ENCODE measurements around the gene CDK5RAP3.

Gene CDK5RAP3

DNA sequence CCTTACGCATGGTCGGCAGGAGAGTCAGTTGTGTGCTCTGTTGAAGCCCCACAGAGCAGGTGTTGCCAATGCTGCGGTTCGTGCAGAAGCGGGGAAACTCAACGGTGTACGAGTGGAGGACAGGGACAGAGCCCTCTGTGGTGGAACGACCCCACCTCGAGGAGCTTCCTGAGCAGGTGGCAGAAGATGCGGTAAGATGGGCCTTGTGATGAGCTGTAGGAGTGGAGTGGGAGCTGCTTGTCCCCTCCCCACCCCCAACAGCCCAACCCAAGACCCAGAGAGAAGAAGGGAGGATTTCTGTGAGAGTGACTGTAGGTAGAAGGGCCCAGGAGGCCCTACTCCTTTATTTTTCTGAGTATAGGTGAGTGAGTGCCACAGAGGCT lies 4.9 kb downstream of the CDK5RAP3 start:
- no peak overlapping the region for H3K4me3 ChIP-seq (ENCODE audit: low read length)
- TF ChIP-seq, protein P1, sequence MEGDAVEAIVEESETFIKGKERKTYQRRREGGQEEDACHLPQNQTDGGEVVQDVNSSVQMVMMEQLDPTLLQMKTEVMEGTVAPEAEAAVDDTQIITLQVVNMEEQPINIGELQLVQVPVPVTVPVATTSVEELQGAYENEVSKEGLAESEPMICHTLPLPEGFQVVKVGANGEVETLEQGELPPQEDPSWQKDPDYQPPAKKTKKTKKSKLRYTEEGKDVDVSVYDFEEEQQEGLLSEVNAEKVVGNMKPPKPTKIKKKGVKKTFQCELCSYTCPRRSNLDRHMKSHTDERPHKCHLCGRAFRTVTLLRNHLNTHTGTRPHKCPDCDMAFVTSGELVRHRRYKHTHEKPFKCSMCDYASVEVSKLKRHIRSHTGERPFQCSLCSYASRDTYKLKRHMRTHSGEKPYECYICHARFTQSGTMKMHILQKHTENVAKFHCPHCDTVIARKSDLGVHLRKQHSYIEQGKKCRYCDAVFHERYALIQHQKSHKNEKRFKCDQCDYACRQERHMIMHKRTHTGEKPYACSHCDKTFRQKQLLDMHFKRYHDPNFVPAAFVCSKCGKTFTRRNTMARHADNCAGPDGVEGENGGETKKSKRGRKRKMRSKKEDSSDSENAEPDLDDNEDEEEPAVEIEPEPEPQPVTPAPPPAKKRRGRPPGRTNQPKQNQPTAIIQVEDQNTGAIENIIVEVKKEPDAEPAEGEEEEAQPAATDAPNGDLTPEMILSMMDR (conservative IDR thresholded peaks at IDR 0.05; ENCODE audit: low read length), result no peak
- no peak for DNase-seq (ENCODE audit: low read depth)

DNA sequence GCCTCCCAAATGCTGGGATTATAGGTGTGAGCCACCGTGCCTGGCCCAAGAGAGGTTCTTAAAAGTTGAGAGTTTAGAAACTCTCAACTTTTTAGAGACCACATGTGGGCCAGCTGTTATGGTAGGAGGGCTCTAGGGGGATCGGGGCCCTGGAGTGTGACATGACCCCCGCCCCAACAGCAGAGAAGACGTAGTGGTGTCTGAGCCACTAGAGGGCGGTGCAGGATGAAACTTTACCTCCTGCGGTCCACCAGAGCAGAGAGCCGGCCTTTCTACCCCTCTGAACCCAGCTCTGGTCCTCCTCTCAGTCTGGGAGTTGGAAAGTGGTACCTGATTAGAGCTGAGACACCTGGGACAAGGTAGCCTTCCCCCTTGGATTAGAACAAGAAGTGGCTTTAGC lies 7.4 kb downstream of the CDK5RAP3 start:
- no peak overlapping the region for H3K4me3 ChIP-seq (ENCODE audit: low read length)
- DNase-seq (ENCODE audit: low read depth), result peak; percentile 56
- TF ChIP-seq, protein P1 (conservative IDR thresholded peaks at IDR 0.05; ENCODE audit: low read length), result peak; percentile 80

DNA sequence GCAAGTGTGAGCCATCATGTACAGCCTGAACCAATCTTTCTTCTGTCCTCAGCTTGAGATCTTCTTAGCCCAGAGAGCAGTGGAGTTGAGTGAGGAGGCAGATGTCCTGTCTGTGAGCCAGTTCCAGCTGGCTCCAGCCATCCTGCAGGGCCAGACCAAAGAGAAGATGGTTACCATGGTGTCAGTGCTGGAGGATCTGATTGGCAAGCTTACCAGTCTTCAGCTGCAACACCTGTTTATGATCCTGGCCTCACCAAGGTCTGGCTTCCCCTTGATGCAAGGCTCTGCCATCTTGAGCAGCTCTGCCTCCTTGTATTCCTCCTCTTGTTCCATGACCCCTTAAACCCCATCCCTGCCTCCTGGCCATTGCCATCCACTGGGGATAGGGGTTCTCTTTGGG lies 9.6 kb downstream of the CDK5RAP3 start:
- DNase-seq (ENCODE audit: low read depth), result no peak

DNA sequence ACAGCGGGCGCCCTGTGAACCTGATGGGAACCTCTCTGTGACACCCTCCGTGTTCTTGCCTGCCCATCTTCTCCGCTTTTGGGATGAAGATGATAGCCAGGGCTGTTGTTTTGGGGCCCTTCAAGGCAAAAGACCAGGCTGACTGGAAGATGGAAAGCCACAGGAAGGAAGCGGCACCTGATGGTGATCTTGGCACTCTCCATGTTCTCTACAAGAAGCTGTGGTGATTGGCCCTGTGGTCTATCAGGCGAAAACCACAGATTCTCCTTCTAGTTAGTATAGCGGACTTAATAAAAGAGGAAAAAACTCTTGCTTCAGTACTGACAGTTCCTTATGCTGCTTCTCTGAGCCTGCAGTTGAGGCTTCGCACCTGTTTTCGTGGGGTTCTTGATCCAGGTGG lies 10.5 kb downstream of the CDK5RAP3 start:
- no peak for DNase-seq (ENCODE audit: low read depth)
- H3K4me3 ChIP-seq (ENCODE audit: low read length), result no peak overlapping the region
- TF ChIP-seq, protein P1 (conservative IDR thresholded peaks at IDR 0.05; ENCODE audit: low read length), result no peak

More for the DNA sequence above, 9.6 kb downstream of the CDK5RAP3 start:
- no peak overlapping the region for H3K4me3 ChIP-seq (ENCODE audit: low read length)
- TF ChIP-seq, protein P1 (conservative IDR thresholded peaks at IDR 0.05; ENCODE audit: low read length), result no peak

DNA sequence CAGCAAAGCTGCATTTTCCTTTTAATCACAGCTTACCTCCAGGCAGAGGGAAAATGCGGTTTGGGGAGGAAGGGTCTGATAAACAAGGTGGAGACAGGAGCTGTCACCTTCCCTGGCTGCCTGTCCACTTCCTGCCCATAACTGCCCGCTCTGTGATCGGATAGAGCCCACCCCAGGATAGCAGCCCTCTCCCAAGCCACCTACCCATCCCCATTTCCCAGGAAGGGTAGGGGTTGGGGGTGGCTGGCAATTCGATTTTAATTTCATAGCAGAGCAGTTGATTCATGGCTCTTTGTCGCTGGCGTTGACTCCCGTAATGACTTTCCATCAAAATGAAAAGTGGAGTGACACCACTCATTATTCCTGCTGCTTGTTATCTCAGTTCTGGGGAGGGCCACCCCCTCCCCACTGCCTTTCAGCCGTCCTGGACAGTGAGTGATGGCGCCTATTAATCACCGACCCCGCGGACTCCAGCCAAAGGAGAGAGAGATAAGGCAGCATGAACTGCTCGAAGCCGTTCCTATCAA lies 11.2 kb downstream of the CDK5RAP3 start:
- DNase-seq (ENCODE audit: low read depth), result no peak
- H3K4me3 ChIP-seq (ENCODE audit: low read length), result no peak overlapping the region

DNA sequence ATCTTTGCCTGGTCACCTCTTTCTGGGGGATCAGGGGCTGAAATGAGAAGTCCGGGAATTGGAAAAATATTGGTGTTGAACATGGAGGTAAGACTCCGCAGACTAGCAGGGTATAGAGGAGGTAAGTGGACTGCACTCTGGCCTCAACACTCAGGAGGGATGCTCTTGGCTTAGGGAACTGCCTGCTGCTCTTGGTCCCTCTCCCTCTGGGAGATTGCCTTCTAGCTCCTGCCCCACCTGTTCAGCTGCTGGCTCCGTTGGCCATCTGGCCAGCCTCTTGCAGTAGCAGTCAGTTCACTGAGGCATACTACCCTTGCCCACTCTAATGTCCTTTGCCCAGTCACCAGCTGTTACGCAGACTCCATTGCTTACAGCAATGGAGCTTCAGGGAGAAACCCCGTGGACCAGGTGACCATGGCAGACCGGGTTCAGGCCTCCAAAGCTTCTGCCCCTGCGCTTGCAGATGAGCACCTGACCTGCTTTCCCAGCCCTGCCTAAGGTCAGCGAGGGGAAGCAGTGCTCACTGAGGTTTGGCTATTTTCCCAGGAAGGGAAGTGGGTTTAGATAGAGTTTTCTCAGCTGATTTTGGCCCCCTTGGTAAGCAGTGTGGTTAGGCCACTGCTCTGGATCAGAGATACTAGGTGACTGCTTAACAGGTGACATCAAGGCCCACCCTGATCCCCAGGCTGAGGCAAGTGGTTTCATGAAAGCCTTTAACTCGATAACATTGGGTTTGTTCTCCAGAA lies 11.9 kb downstream of the CDK5RAP3 start:
- no peak for DNase-seq (ENCODE audit: low read depth)
- H3K4me3 ChIP-seq (ENCODE audit: low read length), result no peak overlapping the region
- TF ChIP-seq, protein P1 (conservative IDR thresholded peaks at IDR 0.05; ENCODE audit: low read length), result no peak

More for the DNA sequence above, 11.2 kb downstream of the CDK5RAP3 start:
- TF ChIP-seq, protein P1 (conservative IDR thresholded peaks at IDR 0.05; ENCODE audit: low read length), result no peak
